Measurements from ENCODE around the gene PRKG1. TPM values are rescaled to one million over a fixed set of nuclear protein-coding genes. Genes with fewer than 3 reads are reported as not detected.

Gene PRKG1
- polyA plus RNA-seq, 4 donors: 0.45 to 7.4 (median 1.3) TPM

- DNase-seq: peak; percentile 8 to 41
- H3K9me3 ChIP-seq (ENCODE audit: control insufficient read depth in 2 of 2, insufficient read depth in 1 of 2, low read depth in 1 of 2, low read length in 1 of 2): no peaks in the 10 kb centered on the region
- no peak overlapping the region for H3K27ac ChIP-seq (ENCODE audit: low read depth in 1 of 3, low read length in 2 of 3)
- H3K4me3 ChIP-seq (ENCODE audit: low read depth in 1 of 3, low read length in 3 of 3): peak overlapping the region in 2 of 3 donors; percentile 51 to 53
- no peaks in the 10 kb centered on the region for H3K36me3 ChIP-seq (ENCODE audit: control insufficient read depth in 3 of 3, insufficient read depth in 2 of 3, low read depth in 1 of 3, low read length in 3 of 3)
- WGBS, 3 donors: 2 to 3% (median 2%) methylated on average over 26 of the region's 26 CpGs
- H3K27me3 ChIP-seq (ENCODE audit: control insufficient read depth in 3 of 3, insufficient read depth in 3 of 3, low read length in 3 of 3): peaks cover 0 to 38% (median 9%) of the 10 kb centered on the region in 3 donors
- peaks cover 0 to 7% (median 0%) of the 10 kb centered on the region in 3 donors for H3K4me1 ChIP-seq (ENCODE audit: control insufficient read depth in 3 of 3, insufficient read depth in 2 of 3, low read depth in 1 of 3, low read length in 2 of 3)
- no peak for FAIRE-seq
Measured at GRCh38 chr10:52313256-52313932, 1239.1 kb downstream of the PRKG1 start.

- FAIRE-seq: no peak
- Histone ChIP-seq H3K9me3 (ENCODE audit: control insufficient read depth in 2 of 2, insufficient read depth in 1 of 2, low read depth in 1 of 2, low read length in 1 of 2) (no peaks in the 10 kb centered on the region), H3K27me3 (ENCODE audit: control insufficient read depth in 3 of 3, insufficient read depth in 3 of 3, low read length in 3 of 3) (peaks cover 0 to 31% (median 8%) of the 10 kb centered on the region in 3 donors), H3K4me3 (ENCODE audit: low read depth in 1 of 3, low read length in 3 of 3) (peak within 1 kb of the TSS in 2 of 3 donors; percentile 51 to 53), H3K36me3 (ENCODE audit: control insufficient read depth in 3 of 3, insufficient read depth in 2 of 3, low read depth in 1 of 3, low read length in 3 of 3) (no peaks in the 10 kb centered on the region), H3K4me1 (ENCODE audit: control insufficient read depth in 3 of 3, insufficient read depth in 2 of 3, low read depth in 1 of 3, low read length in 2 of 3) (peaks cover 0 to 7% (median 0%) of the 10 kb centered on the region in 3 donors), H3K27ac (ENCODE audit: low read depth in 1 of 3, low read length in 2 of 3) (no peak within 1 kb of the TSS)
- DNase-seq: peak; percentile 74 to 79
- WGBS, 3 donors: 1 to 2% (median 1%) methylated on average over 54 to 55 of the region's 55 CpGs
Measured at GRCh38 chr10:52313933-52314821, 1239.9 kb downstream of the PRKG1 start, which contains the start of gene DKK1. Gene DKK1 (plus strand): TSS chr10:52314281. CDS start chr10:52314435, 154 bp downstream.

GRCh38 chr10:52314822-52315552 is 1240.7 kb downstream of the PRKG1 start:
- no peak for FAIRE-seq
- Histone ChIP-seq H3K36me3 (ENCODE audit: control insufficient read depth in 3 of 3, insufficient read depth in 2 of 3, low read depth in 1 of 3, low read length in 3 of 3) (no peaks in the 10 kb centered on the region), H3K4me3 (ENCODE audit: low read depth in 1 of 3, low read length in 3 of 3) (peak overlapping the region in 1 of 3 donors; percentile 51), H3K27me3 (ENCODE audit: control insufficient read depth in 3 of 3, insufficient read depth in 3 of 3, low read length in 3 of 3) (peaks cover 0 to 29% (median 2%) of the 10 kb centered on the region in 3 donors), H3K9me3 (ENCODE audit: control insufficient read depth in 2 of 2, insufficient read depth in 1 of 2, low read depth in 1 of 2, low read length in 1 of 2) (no peaks in the 10 kb centered on the region), H3K27ac (ENCODE audit: low read depth in 1 of 3, low read length in 2 of 3) (no peak overlapping the region), H3K4me1 (ENCODE audit: control insufficient read depth in 3 of 3, insufficient read depth in 2 of 3, low read depth in 1 of 3, low read length in 2 of 3) (peaks cover 0 to 7% (median 0%) of the 10 kb centered on the region in 3 donors)
- no peak for DNase-seq
- 7 to 12% (median 10%) methylated on average over 35 to 36 of the region's 36 CpGs for WGBS, 3 donors

GRCh38 chr10:52316001-52316400 is 1241.7 kb downstream of the PRKG1 start:
- H3K9me3 ChIP-seq (ENCODE audit: control insufficient read depth in 2 of 2, insufficient read depth in 1 of 2, low read depth in 1 of 2, low read length in 1 of 2): no peaks in the 10 kb centered on the region
- no peak overlapping the region for H3K27ac ChIP-seq (ENCODE audit: low read depth in 1 of 3, low read length in 2 of 3)
- 62 to 74% (median 66%) methylated on average over 1 of the region's 1 CpG for WGBS, 3 donors
- no peak overlapping the region for H3K4me3 ChIP-seq (ENCODE audit: low read depth in 1 of 3, low read length in 3 of 3)
- no peak for DNase-seq
- H3K4me1 ChIP-seq (ENCODE audit: control insufficient read depth in 3 of 3, insufficient read depth in 2 of 3, low read depth in 1 of 3, low read length in 2 of 3): peaks cover 0 to 7% (median 0%) of the 10 kb centered on the region in 3 donors
- H3K27me3 ChIP-seq (ENCODE audit: control insufficient read depth in 3 of 3, insufficient read depth in 3 of 3, low read length in 3 of 3): peaks cover 0 to 29% (median 2%) of the 10 kb centered on the region in 3 donors
- H3K36me3 ChIP-seq (ENCODE audit: control insufficient read depth in 3 of 3, insufficient read depth in 2 of 3, low read depth in 1 of 3, low read length in 3 of 3): no peaks in the 10 kb centered on the region
- no peak for FAIRE-seq

GRCh38 chr10:52316500-52316899 is 1242.2 kb downstream of the PRKG1 start:
- H3K9me3 ChIP-seq (ENCODE audit: control insufficient read depth in 2 of 2, insufficient read depth in 1 of 2, low read depth in 1 of 2, low read length in 1 of 2): no peaks in the 10 kb centered on the region
- H3K4me3 ChIP-seq (ENCODE audit: low read depth in 1 of 3, low read length in 3 of 3): no peak overlapping the region
- H3K27me3 ChIP-seq (ENCODE audit: control insufficient read depth in 3 of 3, insufficient read depth in 3 of 3, low read length in 3 of 3): peaks cover 0 to 29% (median 2%) of the 10 kb centered on the region in 3 donors
- FAIRE-seq: no peak
- no peaks in the 10 kb centered on the region for H3K36me3 ChIP-seq (ENCODE audit: control insufficient read depth in 3 of 3, insufficient read depth in 2 of 3, low read depth in 1 of 3, low read length in 3 of 3)
- 92 to 94% (median 93%) methylated on average over 4 of the region's 4 CpGs for WGBS, 3 donors
- no peak for DNase-seq
- peaks cover 0 to 7% (median 0%) of the 10 kb centered on the region in 3 donors for H3K4me1 ChIP-seq (ENCODE audit: control insufficient read depth in 3 of 3, insufficient read depth in 2 of 3, low read depth in 1 of 3, low read length in 2 of 3)
- no peak overlapping the region for H3K27ac ChIP-seq (ENCODE audit: low read depth in 1 of 3, low read length in 2 of 3)

- Histone ChIP-seq H3K27me3 (ENCODE audit: control insufficient read depth in 3 of 3, insufficient read depth in 3 of 3, low read length in 3 of 3) (peaks cover 0 to 23% (median 2%) of the 10 kb centered on the region in 3 donors), H3K27ac (ENCODE audit: low read depth in 1 of 3, low read length in 2 of 3) (no peak overlapping the region), H3K4me3 (ENCODE audit: low read depth in 1 of 3, low read length in 3 of 3) (no peak overlapping the region), H3K36me3 (ENCODE audit: control insufficient read depth in 3 of 3, insufficient read depth in 2 of 3, low read depth in 1 of 3, low read length in 3 of 3) (no peaks in the 10 kb centered on the region), H3K4me1 (ENCODE audit: control insufficient read depth in 3 of 3, insufficient read depth in 2 of 3, low read depth in 1 of 3, low read length in 2 of 3) (peaks cover 0 to 4% (median 0%) of the 10 kb centered on the region in 3 donors), H3K9me3 (ENCODE audit: control insufficient read depth in 2 of 2, insufficient read depth in 1 of 2, low read depth in 1 of 2, low read length in 1 of 2) (no peaks in the 10 kb centered on the region)
- FAIRE-seq (no peak), DNase-seq (no peak)
- 79 to 91% (median 90%) methylated on average over 5 of the region's 5 CpGs for WGBS, 3 donors
Measured at GRCh38 chr10:52318136-52318701, 1243.9 kb downstream of the PRKG1 start.

- peak; percentile 9 to 60 for DNase-seq
- Histone ChIP-seq H3K9me3 (ENCODE audit: control insufficient read depth in 2 of 2, insufficient read depth in 1 of 2, low read depth in 1 of 2, low read length in 1 of 2) (no peaks in the 10 kb centered on the region), H3K36me3 (ENCODE audit: control insufficient read depth in 3 of 3, insufficient read depth in 2 of 3, low read depth in 1 of 3, low read length in 3 of 3) (no peaks in the 10 kb centered on the region), H3K4me1 (ENCODE audit: control insufficient read depth in 3 of 3, insufficient read depth in 2 of 3, low read depth in 1 of 3, low read length in 2 of 3) (no peaks in the 10 kb centered on the region), H3K27ac (ENCODE audit: low read depth in 1 of 3, low read length in 2 of 3) (no peak overlapping the region), H3K27me3 (ENCODE audit: control insufficient read depth in 3 of 3, insufficient read depth in 3 of 3, low read length in 3 of 3) (peaks cover 0 to 17% (median 2%) of the 10 kb centered on the region in 3 donors), H3K4me3 (ENCODE audit: low read depth in 1 of 3, low read length in 3 of 3) (no peak overlapping the region)
- 47 to 67% (median 52%) methylated on average over 7 of the region's 7 CpGs for WGBS, 3 donors
- peak; percentile 93 for FAIRE-seq
Measured at GRCh38 chr10:52318822-52319464, 1244.7 kb downstream of the PRKG1 start.
